Ovary (tissue), 9 donors: Measurements from ENCODE around the gene NT5M. TPM values are rescaled to one million over a fixed set of nuclear protein-coding genes. Genes with fewer than 3 reads are reported as not detected.

ENCODE experiments used
- DNase-seq, 5 donors: peaks; one replicate each; pipeline ENCODE4 v3.0.0-alpha.2; 2019 to 2020
- H3K27ac ChIP-seq, 2 donors: fragments of 200-600 bp; one replicate each; pipeline versions ENCODE4 v1.5.1 to v1.8.0; 2019 to 2022
- H3K27me3 ChIP-seq: fragments of 200-600 bp; one replicate; pipeline ENCODE4 v1.8.0; 2022
- H3K36me3 ChIP-seq: fragments of 200-600 bp; sonication (generic); one replicate; pipeline ENCODE4 v1.5.1; 2019
- H3K4me1 ChIP-seq: one replicate; pipeline ENCODE4 v1.8.1; 2013; ENCODE audit warnings: mild to moderate bottlenecking, moderate library complexity; ENCODE audit not compliant: insufficient read depth
- H3K4me3 ChIP-seq: fragments of 200-600 bp; sonication (generic); one replicate; pipeline ENCODE4 v1.5.1; 2017
- H3K9me3 ChIP-seq, 2 donors: fragments of 200-600 bp in 1 of 2; sonication (generic) in 1 of 2; one replicate each; pipeline versions ENCODE4 v1.5.1 to v1.8.1; 2013 to 2019; ENCODE audit warnings: mild to moderate bottlenecking in 1 of 2, moderate library complexity in 1 of 2
- EP300 ChIP-seq: sonication (generic); formaldehyde crosslinking; IDR thresholded peaks from one replicate; pipeline ENCODE4 v1.6.1; 2017; ENCODE audit warnings: antibody characterized with exemption
- POLR2A ChIP-seq: fragments of 450-650 bp; IDR thresholded peaks from one replicate; pipeline ENCODE4 v1.6.1; 2017; ENCODE audit warnings: antibody characterized with exemption, mild to moderate bottlenecking, moderate library complexity
- WGBS, 3 donors: extraction: QIAGEN DNeasy Blood & Tissue Kit in 1 of 3; methylation state at CpG; one replicate each; pipeline versions ENCODE4 v1.1.5 to v1.1.7; 2013 to 2017; 5-methylcytosine and 5-hydroxymethylcytosine counted together
- intact Hi-C, 4 donors: fragments of 100-400 bp; cut with DNase I; formaldehyde crosslinking; loops; one replicate each; pipeline versions ENCODE4 v1.11.0 to v1.15.1; 2022 to 2023
- polyA plus RNA-seq, 2 donors: library from polyadenylated mRNA; stranded (reverse); fragments of 200-250 nt in 1 of 2; fragments of 350-450 nt in 1 of 2; fragmentation: Illumina TruSeq in 1 of 2; extraction: RNeasy Lipid Tissue Mini Kit (QIAGEN cat#74804) in 1 of 2; gene quantifications; one replicate each; pipeline ENCODE4 v1.2.3, GENCODE V29; 2013 to 2014
- total RNA-seq, 7 donors: library from RNA; depleted of rRNA in 2 of 7; stranded (reverse); fragments of >200 nt in 2 of 7; fragmentation: NEBNext Ultra II Directional in 3 of 7; extraction: Animal tissue kit (Norgen Biotek cat#: 25700) in 3 of 7; gene quantifications; one replicate each; pipeline versions ENCODE4 v1.1.0 to v1.2.4, GENCODE V29; 2016 to 2023
- TF ChIP-seq, protein P1 (sequence below), 3 donors: fragments of 450-650 bp in 2 of 3; fragments of 200-600 bp in 1 of 3; IDR thresholded peaks; one replicate each; pipeline versions ENCODE4 v1.5.1 to v1.8.0; 2016 to 2022; ENCODE audit warnings: antibody characterized with exemption in 3 of 3, mild to moderate bottlenecking in 1 of 3
- donor health status: DM: no; HTN: no; CAD: no; lungs with moderate emphysema.
- donor health status: DM: no; HTN: no; CAD: no.
- donor health status: Bipolar disorder and iron deficiency.
- donor health status: DM: yes; HTN: yes; CAD: no.
- donor health status: DM: no; HTN: no; CAD: no.
- donor health status: DM: yes; HTN: yes; CAD: no.

The NT5M gene
- total and polyA plus RNA-seq, 9 donors, result 0.53 to 6.6 (median 4.9) TPM

DNA sequence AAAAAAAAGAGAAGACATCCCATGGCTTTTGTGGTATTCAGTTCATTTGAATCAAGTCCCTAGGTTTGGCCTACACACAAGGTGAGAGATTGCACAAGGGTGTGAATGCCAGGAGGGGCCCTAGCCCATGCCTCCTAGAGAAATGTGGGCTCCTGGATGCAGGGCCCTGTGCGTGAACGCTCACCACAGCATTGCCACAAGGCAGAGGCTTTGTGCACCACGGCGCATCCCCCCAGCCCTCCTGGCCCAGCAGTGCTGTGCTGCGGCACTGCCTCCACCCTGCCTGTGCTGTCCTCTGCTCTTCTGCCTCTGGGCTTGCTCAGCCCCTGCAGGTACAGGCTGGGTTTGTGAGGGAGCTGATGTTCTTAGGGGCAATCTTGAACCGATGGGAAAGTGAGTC lies 92.7 kb downstream of the NT5M start:
- DNase-seq, result no peak
- H3K27ac ChIP-seq, result no peak overlapping the region
- no peak overlapping the region for H3K4me3 ChIP-seq
- WGBS, 3 donors, result 93 to 95% (median 95%) methylated on average over 6 of the region's 6 CpGs
- TF ChIP-seq EP300 (no peak), POLR2A (no peak)
- TF ChIP-seq, protein P1, sequence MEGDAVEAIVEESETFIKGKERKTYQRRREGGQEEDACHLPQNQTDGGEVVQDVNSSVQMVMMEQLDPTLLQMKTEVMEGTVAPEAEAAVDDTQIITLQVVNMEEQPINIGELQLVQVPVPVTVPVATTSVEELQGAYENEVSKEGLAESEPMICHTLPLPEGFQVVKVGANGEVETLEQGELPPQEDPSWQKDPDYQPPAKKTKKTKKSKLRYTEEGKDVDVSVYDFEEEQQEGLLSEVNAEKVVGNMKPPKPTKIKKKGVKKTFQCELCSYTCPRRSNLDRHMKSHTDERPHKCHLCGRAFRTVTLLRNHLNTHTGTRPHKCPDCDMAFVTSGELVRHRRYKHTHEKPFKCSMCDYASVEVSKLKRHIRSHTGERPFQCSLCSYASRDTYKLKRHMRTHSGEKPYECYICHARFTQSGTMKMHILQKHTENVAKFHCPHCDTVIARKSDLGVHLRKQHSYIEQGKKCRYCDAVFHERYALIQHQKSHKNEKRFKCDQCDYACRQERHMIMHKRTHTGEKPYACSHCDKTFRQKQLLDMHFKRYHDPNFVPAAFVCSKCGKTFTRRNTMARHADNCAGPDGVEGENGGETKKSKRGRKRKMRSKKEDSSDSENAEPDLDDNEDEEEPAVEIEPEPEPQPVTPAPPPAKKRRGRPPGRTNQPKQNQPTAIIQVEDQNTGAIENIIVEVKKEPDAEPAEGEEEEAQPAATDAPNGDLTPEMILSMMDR (IDR thresholded peaks at IDR 0.05), result no peak
- no peaks in the 10 kb centered on the region for H3K36me3 ChIP-seq
- H3K4me1 ChIP-seq, result no peaks in the 10 kb centered on the region
- no peaks in the 10 kb centered on the region for H3K27me3 ChIP-seq
- intact Hi-C loops, result no loop called here
- no peaks in the 10 kb centered on the region for H3K9me3 ChIP-seq

Other genes with a start within 250 kb of the NT5M start
- 10 to 100 TPM in 1 of 7 donors, 1 to 10 TPM in 6; 2.7 to 12.8 (median 7.5) TPM for gene PLD6, start 97.0 kb upstream of the NT5M start, total RNA-seq
- gene PLD6, start 97.0 kb upstream of the NT5M start, polyA plus RNA-seq, result 1 to 10 TPM; 7.2 to 7.3 TPM
- gene FLCN, start 66.2 kb upstream of the NT5M start, total RNA-seq, result 10 to 100 TPM; 27.9 to 55.7 (median 45.1) TPM
- 10 to 100 TPM; 16.4 to 29.0 TPM for gene FLCN, start 66.2 kb upstream of the NT5M start, polyA plus RNA-seq
- gene COPS3, start 22.1 kb upstream of the NT5M start, total RNA-seq, result 10 to 100 TPM; 43.8 to 68.8 (median 49.9) TPM
- 10 to 100 TPM; 38.1 to 60.1 TPM for gene COPS3, start 22.1 kb upstream of the NT5M start, polyA plus RNA-seq
- gene MED9, start 173.6 kb downstream of the NT5M start, total RNA-seq, result 10 to 100 TPM; 12.5 to 15.7 (median 14.1) TPM
- 10 to 100 TPM; 11.5 to 13.8 TPM for gene MED9, start 173.6 kb downstream of the NT5M start, polyA plus RNA-seq
- gene RASD1, start 193.0 kb downstream of the NT5M start, total RNA-seq, result 10 to 100 TPM in 6 of 7 donors, 1 to 10 TPM in 1; 2.6 to 55.9 (median 27.3) TPM
- gene RASD1, start 193.0 kb downstream of the NT5M start, polyA plus RNA-seq, result 10 to 100 TPM in 1 of 2 donors, 1 to 10 TPM in 1; 1.9 to 27.7 TPM